GM21576 (cell line): ENCODE measurements around the gene WDR90.

ENCODE experiments used
- ATAC-seq: cut with Tn5 transposase; IDR thresholded peaks from one replicate; pipeline ENCODE4 v1.9.1; 2021; ENCODE audit warnings: mild to moderate bottlenecking, moderate library complexity; ENCODE audit not compliant: unreplicated experiment

Gene WDR90

DNA sequence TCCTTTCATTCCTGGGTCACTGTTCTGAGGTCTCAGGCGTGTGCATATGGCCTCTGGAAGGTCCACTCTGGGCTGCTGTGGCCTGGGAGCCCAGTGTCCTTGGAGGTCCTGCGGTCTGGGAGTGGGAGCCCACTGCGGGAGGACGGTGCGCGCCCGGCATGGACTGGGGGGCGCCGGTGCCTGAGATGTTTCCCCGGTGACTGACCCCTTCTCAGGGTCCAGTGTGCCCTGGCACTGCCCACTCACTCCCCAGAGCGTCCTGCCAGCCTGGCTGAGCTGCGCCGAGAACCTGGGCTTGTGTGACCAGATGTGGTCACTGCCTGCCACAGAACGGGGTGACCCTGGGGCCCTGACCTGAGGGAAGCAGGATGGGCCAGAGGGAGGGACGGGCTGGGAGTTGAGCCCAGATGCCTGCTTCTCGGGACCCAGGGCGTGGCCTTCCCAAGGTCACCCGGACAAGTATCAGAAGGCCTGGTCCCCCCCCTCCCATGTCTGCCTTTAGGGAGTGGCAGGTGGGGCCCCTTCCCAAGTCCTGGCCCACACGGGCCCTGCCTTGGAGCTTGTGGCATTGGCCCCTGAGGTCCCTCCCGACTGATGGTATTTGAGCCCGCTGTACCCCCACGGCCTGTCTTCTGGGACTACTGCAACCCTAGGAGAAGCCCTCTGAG is 25.2 kb downstream of the WDR90 start:
- no peak for ATAC-seq

GRCh38 chr16:674968-675883 is 26.1 kb downstream of the WDR90 start, which contains the start of gene RHBDL1:
RHBDL1 (plus strand) TSS chr16:675671; CDS start chr16:675791, 120 bp downstream.
- ATAC-seq = no peak

GRCh38 chr16:675884-676564 is 26.9 kb downstream of the WDR90 start:
- ATAC-seq = no peak

GRCh38 chr16:676565-676902 is 27.4 kb downstream of the WDR90 start:
- ATAC-seq = no peak

DNA sequence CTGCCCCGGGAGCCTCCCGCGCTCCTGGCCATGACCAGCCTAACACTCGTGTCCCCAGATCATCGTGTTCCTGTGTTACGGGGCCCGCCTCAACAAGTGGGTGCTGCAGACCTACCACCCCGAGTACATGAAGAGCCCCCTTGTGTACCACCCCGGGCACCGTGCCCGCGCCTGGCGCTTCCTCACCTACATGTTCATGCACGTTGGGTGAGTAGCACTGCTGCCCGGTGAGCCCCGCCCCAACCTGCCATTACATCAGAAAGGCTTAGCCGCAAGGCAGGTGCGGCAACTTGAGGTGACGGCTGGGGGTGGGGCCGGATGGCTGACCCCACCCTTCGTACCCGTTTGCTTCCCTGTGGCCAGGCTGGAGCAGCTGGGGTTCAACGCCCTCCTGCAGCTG is 27.7 kb downstream of the WDR90 start:
- ATAC-seq = no peak

- no peak for ATAC-seq
Observed at GRCh38 chr16:677316-678190, 28.4 kb downstream of the WDR90 start.

DNA sequence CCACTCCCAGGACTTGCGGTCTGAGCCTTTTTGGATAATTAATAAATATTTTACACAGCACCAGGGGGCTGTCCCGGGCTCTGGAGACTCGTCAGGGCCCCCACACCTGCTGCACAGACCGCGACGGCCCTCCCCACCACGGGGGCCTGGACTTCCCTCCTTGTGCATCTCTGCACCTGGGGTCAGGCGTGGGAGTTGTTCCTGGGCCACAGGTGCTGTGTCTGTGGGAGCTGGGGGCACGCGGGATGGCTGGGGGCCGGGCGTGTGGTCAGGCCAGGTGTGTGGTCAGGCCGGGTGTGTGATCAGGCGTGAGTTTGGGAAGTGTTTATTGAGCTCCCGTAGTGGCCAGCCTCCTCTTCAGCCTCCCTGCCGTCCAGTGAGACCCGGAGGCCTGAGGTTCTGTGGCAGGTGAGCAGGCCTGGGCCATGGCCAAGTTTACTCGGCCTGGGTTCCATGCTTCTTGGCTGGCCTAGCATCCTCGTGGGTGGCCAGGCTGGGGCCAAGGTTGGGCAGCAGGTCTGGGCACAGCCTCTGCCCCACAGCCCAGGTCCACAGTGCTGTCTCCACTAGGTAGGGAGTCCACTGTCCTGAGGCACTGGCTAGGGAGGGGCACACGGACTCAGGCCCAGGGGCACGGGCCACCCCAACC is 29.2 kb downstream of the WDR90 start:
- ATAC-seq = no peak

GRCh38 chr16:678858-679813 is 30.0 kb downstream of the WDR90 start:
- ATAC-seq = no peak

GRCh38 chr16:679814-680624 is 30.9 kb downstream of the WDR90 start, which contains the start of gene STUB1:
STUB1 (plus strand) TSS chr16:680410; CDS start chr16:680526, 116 bp downstream.
- ATAC-seq = peak; percentile 33

GRCh38 chr16:680625-680945 is 31.4 kb downstream of the WDR90 start:
- no peak for ATAC-seq

DNA sequence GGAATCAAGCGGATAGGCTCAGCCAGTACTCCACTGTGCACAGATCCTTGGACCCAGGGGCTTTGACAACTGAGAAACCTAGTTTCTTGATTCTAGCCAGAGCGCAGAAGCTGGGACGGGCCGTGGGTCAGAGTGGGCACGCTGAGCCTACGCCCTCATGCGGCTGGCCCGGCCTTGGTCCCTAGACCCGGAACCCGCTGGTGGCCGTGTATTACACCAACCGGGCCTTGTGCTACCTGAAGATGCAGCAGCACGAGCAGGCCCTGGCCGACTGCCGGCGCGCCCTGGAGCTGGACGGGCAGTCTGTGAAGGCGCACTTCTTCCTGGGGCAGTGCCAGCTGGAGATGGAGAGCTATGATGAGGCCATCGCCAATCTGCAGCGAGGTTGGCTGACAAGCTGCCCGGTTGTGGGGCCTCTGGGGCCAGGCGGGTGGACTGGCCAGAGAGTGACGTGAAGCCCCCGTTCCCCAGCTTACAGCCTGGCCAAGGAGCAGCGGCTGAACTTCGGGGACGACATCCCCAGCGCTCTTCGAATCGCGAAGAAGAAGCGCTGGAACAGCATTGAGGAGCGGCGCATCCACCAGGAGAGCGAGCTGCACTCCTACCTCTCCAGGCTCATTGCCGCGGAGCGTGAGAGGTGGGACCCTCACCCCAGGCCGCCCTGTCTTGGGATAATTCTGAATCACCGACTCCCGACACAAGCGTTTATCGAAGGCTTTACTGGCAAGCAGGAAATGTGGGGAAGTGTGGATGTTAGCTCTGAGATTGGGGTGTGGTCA is 32.0 kb downstream of the WDR90 start:
- ATAC-seq = no peak

DNA sequence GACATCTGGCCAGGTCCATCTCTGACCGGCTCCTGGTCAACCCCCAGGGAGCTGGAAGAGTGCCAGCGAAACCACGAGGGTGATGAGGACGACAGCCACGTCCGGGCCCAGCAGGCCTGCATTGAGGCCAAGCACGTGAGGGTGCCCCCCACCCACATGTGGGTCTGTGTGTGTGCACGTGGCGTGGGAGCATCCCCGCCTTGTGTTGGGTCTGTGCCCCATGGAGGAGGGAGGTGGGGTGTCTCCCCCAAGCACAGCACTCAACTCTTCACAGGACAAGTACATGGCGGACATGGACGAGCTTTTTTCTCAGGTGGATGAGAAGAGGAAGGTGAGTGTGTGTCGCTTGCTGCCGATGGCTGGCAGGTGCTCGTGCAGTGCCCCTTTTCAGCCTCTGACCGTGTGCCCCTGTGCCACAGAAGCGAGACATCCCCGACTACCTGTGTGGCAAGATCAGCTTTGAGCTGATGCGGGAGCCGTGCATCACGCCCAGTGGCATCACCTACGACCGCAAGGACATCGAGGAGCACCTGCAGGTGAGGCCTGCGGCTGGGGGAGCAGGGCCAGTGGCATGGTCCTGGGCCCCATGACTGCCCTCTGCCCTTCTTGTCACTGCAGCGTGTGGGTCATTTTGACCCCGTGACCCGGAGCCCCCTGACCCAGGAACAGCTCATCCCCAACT is 32.7 kb downstream of the WDR90 start:
- ATAC-seq = no peak

DNA sequence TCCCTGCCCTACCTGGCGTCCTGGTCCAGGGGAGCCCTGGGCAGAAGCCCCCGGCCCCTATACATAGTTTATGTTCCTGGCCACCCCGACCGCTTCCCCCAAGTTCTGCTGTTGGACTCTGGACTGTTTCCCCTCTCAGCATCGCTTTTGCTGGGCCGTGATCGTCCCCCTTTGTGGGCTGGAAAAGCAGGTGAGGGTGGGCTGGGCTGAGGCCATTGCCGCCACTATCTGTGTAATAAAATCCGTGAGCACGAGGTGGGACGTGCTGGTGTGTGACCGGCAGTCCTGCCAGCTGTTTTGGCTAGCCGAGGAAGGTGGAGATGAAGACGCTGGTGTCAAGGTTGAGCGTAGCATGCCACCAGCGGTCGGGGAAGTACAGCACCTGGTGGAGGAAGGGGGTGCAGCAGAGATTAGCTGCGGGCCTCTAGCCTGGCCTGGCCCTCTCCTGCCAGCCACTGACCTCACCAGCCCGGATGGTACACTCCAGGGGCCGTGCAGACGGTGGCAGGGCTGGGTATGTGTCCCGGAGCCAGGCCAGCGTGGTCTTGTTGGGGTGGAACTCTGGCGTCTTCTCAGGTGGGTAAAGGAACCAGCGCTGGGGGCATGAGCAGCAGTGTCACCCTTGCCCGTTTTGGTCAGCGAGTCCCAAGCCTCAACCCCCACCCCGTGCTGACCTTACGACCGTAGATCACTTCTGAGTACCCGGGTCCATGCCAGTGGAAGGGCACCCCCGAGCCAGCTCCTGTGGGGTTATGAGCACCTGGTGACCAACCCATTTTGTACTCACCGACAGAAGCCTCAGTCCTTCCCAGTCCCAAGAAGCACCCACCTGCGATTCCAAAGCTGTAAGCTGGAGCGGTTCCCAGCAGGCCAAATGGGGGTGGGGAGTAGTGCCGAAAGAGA is 33.6 kb downstream of the WDR90 start:
- ATAC-seq = no peak

DNA sequence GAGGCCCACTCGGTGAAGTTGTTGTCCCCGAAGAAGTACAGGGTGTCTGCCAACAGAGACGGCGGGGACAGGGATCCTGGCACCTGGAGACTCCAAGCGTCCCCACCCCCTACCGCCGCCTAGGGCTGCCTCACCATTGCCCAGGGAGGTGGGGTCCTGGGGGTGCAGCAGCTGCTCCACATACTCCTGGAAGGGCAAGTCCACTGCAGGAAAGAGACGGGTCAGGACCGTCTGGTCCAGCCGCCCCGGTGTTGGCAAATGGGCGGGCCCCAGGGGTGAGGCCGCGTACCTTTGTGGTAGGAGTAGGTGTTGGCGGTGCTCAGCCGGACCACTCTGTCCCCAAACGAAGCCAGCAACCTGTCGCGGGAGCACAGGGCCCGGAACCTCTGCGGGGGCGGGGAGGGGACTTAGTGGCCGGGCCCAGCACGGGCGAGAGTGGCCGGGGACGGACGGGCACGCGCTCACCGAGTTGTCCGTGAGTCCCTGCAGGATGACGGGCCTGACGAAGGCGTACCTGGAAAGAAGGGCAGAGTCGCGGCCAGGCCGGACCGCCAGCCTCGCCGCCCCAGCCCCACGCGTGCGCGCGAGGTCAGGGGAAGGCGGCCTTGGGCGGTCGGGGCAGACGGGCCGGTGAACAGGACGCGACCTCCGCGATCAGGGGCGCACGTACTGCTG is 34.4 kb downstream of the WDR90 start:
- ATAC-seq = no peak

GRCh38 chr16:684071-684794 is 35.1 kb downstream of the WDR90 start, which contains the start of gene JMJD8:
JMJD8 (minus strand) TSS chr16:684334; CDS start chr16:684319, 15 bp downstream.
- ATAC-seq = peak; percentile 57
